Fibroblast of villous mesenchyme (primary cell): ENCODE results near the gene CIITA. TPM values are rescaled to one million over a fixed set of nuclear protein-coding genes. Genes with fewer than 3 reads are reported as not detected.

ENCODE experiments used
- DNase-seq: peaks from one replicate; pipeline ENCODE4 v3.0.0-alpha.2; 2010; ENCODE audit warnings: low read depth
- H3K4me3 ChIP-seq: 2 replicates; pipeline ENCODE4 v1.5.1; 2011; ENCODE audit warnings: low read depth, mild to moderate bottlenecking, low read length
- total RNA-seq: library from RNA; depleted of rRNA; stranded (reverse); fragments of >200 nt; gene quantifications from 2 replicates; pipeline ENCODE4 v1.2.3, GENCODE V29; 2012
- TF ChIP-seq, protein P1 (sequence below): IDR thresholded peaks from 2 replicates; pipeline ENCODE4 v1.5.1; 2012; ENCODE audit warnings: low read depth, mild to moderate bottlenecking, low read length; ENCODE audit not compliant: insufficient read depth

The CIITA gene
- total RNA-seq, 1 donor = under 0.01 TPM

DNA sequence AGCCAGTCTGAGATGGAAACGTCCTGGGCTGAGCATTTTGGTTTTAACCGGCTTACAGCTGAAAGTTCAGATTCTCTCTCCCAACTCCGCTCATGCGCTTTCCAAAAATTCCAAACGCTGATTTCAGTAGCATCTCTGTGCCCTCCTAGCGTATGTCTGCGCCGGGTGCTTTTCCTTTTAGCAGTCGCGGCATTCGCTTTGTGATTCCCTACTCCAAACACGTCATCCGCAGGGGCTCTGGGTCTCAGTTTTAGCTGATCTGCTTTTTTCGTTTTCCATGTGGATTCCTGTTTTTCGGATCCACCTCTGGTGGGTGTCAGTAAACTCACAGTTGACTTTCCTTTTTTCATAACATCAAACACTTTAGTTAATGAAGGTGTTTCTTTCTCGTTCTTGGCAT, 36.3 kb upstream of the CIITA start:
- no peak for DNase-seq
- H3K4me3 ChIP-seq = no peak overlapping the region
- TF ChIP-seq, protein P1, sequence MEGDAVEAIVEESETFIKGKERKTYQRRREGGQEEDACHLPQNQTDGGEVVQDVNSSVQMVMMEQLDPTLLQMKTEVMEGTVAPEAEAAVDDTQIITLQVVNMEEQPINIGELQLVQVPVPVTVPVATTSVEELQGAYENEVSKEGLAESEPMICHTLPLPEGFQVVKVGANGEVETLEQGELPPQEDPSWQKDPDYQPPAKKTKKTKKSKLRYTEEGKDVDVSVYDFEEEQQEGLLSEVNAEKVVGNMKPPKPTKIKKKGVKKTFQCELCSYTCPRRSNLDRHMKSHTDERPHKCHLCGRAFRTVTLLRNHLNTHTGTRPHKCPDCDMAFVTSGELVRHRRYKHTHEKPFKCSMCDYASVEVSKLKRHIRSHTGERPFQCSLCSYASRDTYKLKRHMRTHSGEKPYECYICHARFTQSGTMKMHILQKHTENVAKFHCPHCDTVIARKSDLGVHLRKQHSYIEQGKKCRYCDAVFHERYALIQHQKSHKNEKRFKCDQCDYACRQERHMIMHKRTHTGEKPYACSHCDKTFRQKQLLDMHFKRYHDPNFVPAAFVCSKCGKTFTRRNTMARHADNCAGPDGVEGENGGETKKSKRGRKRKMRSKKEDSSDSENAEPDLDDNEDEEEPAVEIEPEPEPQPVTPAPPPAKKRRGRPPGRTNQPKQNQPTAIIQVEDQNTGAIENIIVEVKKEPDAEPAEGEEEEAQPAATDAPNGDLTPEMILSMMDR = no peak

DNA sequence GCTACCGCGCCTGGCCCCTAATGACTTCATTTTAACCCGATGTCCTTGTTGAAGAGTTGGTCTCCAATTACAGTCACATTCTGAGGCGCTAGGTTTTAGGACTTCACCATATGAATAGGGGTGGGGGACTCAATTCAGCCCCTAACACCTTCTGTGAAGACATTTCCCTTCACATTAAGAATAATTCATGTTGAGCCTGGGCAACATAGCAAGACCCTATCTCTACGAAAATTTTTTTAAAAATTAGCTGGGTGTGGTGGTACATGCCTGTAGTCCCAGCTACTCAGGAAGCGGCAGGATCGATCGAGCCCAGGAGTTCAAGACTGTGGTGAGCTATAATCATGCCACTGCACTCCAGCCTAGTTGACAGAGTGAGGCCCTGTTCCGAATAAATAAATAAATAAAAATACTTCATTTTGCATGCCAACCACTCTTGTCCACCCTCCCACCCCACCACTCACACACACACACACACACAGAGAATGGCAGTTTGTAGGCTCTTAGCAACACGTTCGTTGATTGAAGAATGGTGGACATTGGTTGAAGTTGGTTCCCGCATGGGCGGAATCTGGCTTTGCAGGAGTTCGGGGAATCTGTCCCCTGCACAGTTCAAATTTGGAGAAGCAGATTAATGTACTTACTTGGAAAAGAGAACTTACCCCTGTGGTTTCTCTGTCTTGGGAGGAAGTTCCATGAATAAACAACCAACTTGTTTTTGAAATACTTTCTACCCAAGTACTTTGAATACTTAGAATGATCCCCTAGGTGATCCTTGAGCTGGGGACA, 30.6 kb upstream of the CIITA start:
- TF ChIP-seq, protein P1 = no peak
- H3K4me3 ChIP-seq = no peak overlapping the region
- no peak for DNase-seq

DNA sequence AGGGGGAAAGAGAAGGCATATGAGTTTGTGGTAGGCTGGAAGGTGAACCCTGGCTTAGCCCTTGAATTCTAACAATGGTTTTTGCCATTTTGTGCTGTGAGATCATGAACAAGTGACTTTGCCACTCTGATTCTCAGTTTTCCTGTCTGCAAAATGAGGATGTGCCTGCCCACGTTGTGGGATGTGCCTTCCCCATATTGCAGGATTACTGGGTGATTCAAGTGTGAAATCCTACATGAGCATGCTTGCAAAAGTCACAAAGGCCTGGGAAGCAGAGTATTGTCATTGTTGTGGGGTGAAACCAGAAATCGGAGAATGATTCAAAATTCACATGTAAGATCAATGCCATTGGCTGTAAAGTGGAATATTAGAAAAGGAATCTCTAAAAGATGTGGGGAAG, 29.8 kb upstream of the CIITA start:
- H3K4me3 ChIP-seq = no peak overlapping the region
- TF ChIP-seq, protein P1 = no peak
- DNase-seq = no peak

DNA sequence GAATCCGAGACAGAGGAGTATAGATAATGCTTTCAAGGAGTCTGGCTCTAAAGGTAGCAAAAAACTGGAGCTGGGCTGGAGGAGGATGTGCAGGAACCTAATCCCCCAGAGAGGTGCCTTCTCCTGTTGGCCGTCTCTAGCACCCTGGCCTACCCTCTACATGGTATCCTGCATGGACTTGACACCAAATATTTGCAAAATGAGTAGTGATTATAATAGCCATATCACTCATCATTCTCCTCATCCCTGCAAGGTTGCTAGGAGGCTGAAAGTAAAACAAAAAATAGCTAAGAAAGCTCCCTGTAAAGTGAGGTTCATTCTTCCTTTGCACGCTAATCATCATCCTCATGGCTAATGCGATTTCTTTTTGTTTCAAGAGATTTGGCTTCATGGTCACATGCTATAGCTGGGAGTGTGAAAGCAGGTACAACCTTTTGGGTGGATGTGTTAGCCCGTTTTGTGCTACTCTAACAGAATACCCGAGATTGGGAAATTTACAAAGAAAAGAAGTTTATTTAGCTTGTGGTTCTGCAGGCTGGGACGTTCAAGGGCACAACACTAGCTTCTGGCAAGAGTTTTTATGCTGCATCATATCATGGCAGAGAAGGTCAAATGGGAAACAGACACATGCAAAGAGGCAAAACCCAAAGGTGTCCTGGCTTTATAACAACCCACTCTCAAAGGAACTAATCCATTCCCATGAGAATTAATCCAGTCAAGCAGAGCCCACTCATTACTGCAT, 27.1 kb upstream of the CIITA start:
- no peak for DNase-seq
- no peak overlapping the region for H3K4me3 ChIP-seq
- TF ChIP-seq, protein P1 = no peak

DNA sequence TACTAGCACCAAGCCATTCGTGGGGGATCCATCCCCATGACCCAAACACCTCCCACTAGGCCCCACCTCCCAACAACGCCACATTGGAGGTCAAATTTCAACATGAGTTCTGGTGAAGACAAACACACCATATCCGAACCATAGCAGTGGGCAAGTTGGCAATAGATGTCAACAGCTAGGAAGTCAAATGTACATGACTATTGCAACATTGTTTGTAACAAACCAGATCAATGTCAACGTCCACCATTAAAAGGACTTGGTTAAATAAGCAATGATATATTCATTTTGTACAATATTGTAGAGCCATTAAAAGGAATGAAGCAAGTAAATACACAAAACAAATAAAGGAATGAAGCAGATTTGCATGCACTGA, 26.5 kb upstream of the CIITA start:
- no peak for DNase-seq
- TF ChIP-seq, protein P1 = no peak
- H3K4me3 ChIP-seq = no peak overlapping the region

DNA sequence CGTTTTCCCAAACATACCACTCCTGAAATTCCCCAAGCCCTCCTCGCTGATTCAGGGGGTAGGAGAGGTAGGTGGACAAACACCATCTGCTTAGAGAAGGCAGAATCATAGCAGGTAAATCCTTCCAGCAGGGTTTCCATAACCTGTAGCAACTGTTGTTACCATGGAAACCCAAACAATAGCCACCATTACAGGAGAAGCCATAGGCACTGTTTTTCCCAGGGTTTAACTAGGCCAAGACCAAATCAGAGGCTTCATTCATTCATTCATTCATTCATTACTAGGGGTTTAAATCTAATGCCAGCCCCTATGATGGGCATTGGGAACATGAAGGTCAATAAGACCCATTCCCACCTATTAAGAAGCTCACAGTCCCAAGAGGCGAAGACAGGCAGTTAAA, 25.5 kb upstream of the CIITA start:
- TF ChIP-seq, protein P1 = no peak
- no peak overlapping the region for H3K4me3 ChIP-seq
- DNase-seq = no peak
